ELR (cell line): ENCODE measurements around the gene RND2.

Experiments used
- DNase-seq: peaks from one replicate; pipeline ENCODE4 v3.0.0-alpha.2; 2015; ENCODE audit warnings: low read depth

The RND2 gene

GRCh38 chr17:43079641-43080302 is 54.7 kb downstream of the RND2 start:
- no peak for DNase-seq
